ENCODE data around the gene ADORA1. TPM values are rescaled to one million over a fixed set of nuclear protein-coding genes. Genes with fewer than 3 reads are reported as not detected.

The ADORA1 gene
- total RNA-seq, 1 donor from 2014 or later: 3.8 TPM

- peaks cover 67% of the 10 kb centered on the region for H3K4me1 Mint-ChIP-seq
- H3K27ac Mint-ChIP-seq: no peak overlapping the region
- H3K9me3 Mint-ChIP-seq: no peaks in the 10 kb centered on the region
- H3K36me3 Mint-ChIP-seq: no peaks in the 10 kb centered on the region
- H3K27me3 Mint-ChIP-seq (ENCODE audit: low read depth): no peaks in the 10 kb centered on the region
- H3K4me3 Mint-ChIP-seq: no peak overlapping the region
- no peak for DNase-seq (ENCODE audit: low spot score in 2 of 2, unreplicated experiment in 2 of 2)
- TF ChIP-seq CTCF (IDR thresholded peaks at IDR 0.05; ENCODE audit: unreplicated experiment): no peak
Measured at GRCh38 chr1:203152158-203153034, 24.9 kb downstream of the ADORA1 start.

- peak overlapping the region; percentile 74 for H3K27ac Mint-ChIP-seq
- peaks cover 6% of the 10 kb centered on the region for H3K9me3 Mint-ChIP-seq
- no peak for TF ChIP-seq CTCF (IDR thresholded peaks at IDR 0.05; ENCODE audit: unreplicated experiment)
- no peak overlapping the region for H3K4me3 Mint-ChIP-seq
- no peaks in the 10 kb centered on the region for H3K27me3 Mint-ChIP-seq (ENCODE audit: low read depth)
- DNase-seq (ENCODE audit: low spot score in 2 of 2, unreplicated experiment in 2 of 2): no peak
- H3K4me1 Mint-ChIP-seq: peaks cover 67% of the 10 kb centered on the region
- H3K36me3 Mint-ChIP-seq: no peaks in the 10 kb centered on the region
Measured at GRCh38 chr1:203153051-203153988, 25.8 kb downstream of the ADORA1 start.

DNA sequence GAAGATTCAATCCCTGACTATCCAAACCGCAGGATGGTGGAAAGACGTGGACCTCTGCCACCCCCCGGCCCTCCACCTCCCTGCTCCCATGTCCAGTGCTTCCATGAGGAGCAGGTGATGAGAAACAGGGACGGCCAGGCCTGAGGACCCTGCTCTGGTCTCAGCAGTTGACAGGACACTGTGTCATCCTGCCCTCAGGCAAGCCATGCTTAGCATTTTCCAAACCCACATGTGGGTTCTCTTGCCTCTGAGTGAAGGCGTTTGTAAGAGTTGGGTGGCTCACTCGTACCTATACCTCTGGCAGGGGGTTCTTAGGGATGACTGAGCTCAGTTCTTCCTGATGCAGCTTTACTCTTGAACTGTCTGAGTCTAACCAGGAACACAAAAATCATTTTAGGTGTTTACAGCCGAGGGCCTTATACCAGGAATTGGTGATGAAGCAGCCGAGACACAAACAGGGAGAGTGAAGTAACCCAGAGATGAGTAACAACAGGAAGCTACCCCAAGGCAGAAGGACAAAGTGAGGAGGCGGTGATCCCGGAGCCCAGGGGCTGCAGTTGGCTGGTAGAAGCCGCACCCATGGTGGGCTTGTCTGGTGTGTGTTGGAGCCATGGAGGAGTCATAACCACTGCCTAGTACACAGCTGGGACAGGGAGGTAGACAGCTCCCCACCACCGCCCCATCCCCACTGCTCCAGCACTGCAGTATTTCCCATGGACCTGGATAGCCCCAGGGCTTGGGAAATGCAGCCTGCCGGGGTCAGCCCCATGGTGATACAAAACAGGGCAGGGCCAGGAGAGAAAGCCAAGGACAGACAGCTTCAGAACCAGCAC, 26.7 kb downstream of the ADORA1 start:
- no peak for TF ChIP-seq CTCF (IDR thresholded peaks at IDR 0.05; ENCODE audit: unreplicated experiment)
- Mint-ChIP-seq H3K4me3 (no peak overlapping the region), H3K4me1 (peaks cover 62% of the 10 kb centered on the region), H3K9me3 (peaks cover 8% of the 10 kb centered on the region), H3K27ac (peak overlapping the region; percentile 74), H3K36me3 (no peaks in the 10 kb centered on the region), H3K27me3 (ENCODE audit: low read depth) (no peaks in the 10 kb centered on the region)
- no peak for DNase-seq (ENCODE audit: low spot score in 2 of 2, unreplicated experiment in 2 of 2)

- Mint-ChIP-seq H3K27me3 (ENCODE audit: low read depth) (no peaks in the 10 kb centered on the region), H3K36me3 (no peaks in the 10 kb centered on the region), H3K27ac (no peak overlapping the region), H3K9me3 (peaks cover 8% of the 10 kb centered on the region), H3K4me1 (peaks cover 44% of the 10 kb centered on the region), H3K4me3 (no peak overlapping the region)
- DNase-seq (ENCODE audit: low spot score in 2 of 2, unreplicated experiment in 2 of 2): no peak
- TF ChIP-seq CTCF (IDR thresholded peaks at IDR 0.05; ENCODE audit: unreplicated experiment): no peak
Measured at GRCh38 chr1:203156280-203156679, 28.8 kb downstream of the ADORA1 start.

DNA sequence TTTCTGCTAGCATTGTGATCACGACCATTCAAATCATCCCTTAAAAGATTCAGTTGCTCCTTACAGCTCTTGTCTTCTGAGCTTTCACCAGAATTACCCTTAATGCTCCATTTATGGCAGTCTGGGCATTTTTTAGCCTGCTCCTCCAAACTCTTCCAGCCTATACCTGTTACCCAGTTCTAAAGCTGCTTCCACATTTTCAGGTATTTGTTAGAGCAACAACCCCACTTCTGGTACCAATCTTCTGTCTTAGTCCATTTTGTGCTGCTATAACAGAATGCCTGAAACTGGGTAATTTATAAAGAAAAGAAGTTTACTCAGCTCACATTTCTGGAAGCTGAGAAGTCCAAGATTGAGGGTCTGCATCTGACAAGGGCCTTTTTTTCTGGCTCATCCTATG, 30.9 kb downstream of the ADORA1 start:
- peaks cover 8% of the 10 kb centered on the region for H3K9me3 Mint-ChIP-seq
- H3K4me1 Mint-ChIP-seq: peaks cover 23% of the 10 kb centered on the region
- H3K4me3 Mint-ChIP-seq: no peak overlapping the region
- no peak for DNase-seq (ENCODE audit: low spot score in 2 of 2, unreplicated experiment in 2 of 2)
- no peak overlapping the region for H3K27ac Mint-ChIP-seq
- H3K27me3 Mint-ChIP-seq (ENCODE audit: low read depth): peaks cover 2% of the 10 kb centered on the region
- no peak for TF ChIP-seq CTCF (IDR thresholded peaks at IDR 0.05; ENCODE audit: unreplicated experiment)
- no peaks in the 10 kb centered on the region for H3K36me3 Mint-ChIP-seq

Data from mesothelial cell of epicardium (in vitro differentiated cells).